ENCODE results near the gene AMD1.

DNA sequence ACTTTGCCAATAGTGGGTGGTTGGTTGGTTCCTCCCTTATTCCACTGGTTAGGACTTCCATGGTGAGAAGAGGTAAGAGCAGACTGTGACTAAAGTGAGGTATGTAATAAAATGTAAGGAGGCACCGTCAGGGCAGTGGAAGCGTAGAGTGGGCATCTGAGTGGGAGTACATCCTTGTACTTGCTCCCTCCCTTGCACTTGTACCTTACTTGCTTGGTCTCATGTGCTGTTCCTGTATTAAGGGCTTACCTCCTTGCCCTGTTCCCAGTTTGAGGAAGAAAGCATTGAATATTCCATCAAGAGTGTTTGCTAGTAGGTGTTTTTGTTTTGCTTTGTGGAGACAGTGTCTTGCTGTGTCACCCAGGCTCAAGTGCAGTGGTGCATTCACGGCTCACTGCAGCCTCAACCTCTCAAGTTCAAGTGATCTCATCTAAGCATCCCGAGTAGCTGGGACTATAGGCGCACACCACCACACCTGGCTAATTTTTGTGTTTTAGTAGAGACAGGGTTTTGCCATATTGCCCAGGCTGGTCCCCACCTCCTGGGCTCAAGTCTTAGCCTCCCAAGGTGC, 25.5 kb downstream of the AMD1 start:
- no peak for TF ChIP-seq POLR2A (IDR thresholded peaks at IDR 0.05)
- TF ChIP-seq, protein P1, sequence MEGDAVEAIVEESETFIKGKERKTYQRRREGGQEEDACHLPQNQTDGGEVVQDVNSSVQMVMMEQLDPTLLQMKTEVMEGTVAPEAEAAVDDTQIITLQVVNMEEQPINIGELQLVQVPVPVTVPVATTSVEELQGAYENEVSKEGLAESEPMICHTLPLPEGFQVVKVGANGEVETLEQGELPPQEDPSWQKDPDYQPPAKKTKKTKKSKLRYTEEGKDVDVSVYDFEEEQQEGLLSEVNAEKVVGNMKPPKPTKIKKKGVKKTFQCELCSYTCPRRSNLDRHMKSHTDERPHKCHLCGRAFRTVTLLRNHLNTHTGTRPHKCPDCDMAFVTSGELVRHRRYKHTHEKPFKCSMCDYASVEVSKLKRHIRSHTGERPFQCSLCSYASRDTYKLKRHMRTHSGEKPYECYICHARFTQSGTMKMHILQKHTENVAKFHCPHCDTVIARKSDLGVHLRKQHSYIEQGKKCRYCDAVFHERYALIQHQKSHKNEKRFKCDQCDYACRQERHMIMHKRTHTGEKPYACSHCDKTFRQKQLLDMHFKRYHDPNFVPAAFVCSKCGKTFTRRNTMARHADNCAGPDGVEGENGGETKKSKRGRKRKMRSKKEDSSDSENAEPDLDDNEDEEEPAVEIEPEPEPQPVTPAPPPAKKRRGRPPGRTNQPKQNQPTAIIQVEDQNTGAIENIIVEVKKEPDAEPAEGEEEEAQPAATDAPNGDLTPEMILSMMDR (IDR thresholded peaks at IDR 0.05): no peak

All from testis (tissue), 2 donors.